HUES48 (cell line): ENCODE results near the gene NPDC1.

ENCODE experiments used
- H3K27ac ChIP-seq: one replicate; pipeline ENCODE4 v1.7.0; 2013; ENCODE audit warnings: low read depth, low read length, inconsistent platforms
- H3K27me3 ChIP-seq: 2 replicates; pipeline ENCODE4 v1.6.1; 2013; ENCODE audit warnings: mild to moderate bottlenecking, low read length; ENCODE audit not compliant: control insufficient read depth, insufficient read depth
- H3K36me3 ChIP-seq: 2 replicates; pipeline ENCODE4 v1.6.1; 2013; ENCODE audit warnings: low read length; ENCODE audit not compliant: control insufficient read depth, insufficient read depth
- H3K4me1 ChIP-seq: 2 replicates; pipeline ENCODE4 v1.6.1; 2013; ENCODE audit warnings: mild to moderate bottlenecking, low read length; ENCODE audit not compliant: control insufficient read depth, insufficient read depth
- H3K4me3 ChIP-seq: 2 replicates; pipeline ENCODE4 v1.5.1; 2013; ENCODE audit warnings: mild to moderate bottlenecking, low read depth, low read length
- H3K9ac ChIP-seq: 2 replicates; pipeline ENCODE4 v1.6.1; 2013; ENCODE audit warnings: mild to moderate bottlenecking, low read depth, low read length, moderate library complexity
- H3K9me3 ChIP-seq: 2 replicates; pipeline ENCODE4 v1.6.1; 2013; ENCODE audit warnings: low read length; ENCODE audit not compliant: control insufficient read depth, insufficient read depth

NPDC1 gene

GRCh38 chr9:136995362-136995761, 50.6 kb downstream of the NPDC1 start:
- no peak overlapping the region for H3K9ac ChIP-seq
- H3K36me3 ChIP-seq = 0 out of 2 replicates have a peak, but pooled peaks cover 7% of the 10 kb centered on the region
- H3K9me3 ChIP-seq = no peaks in the 10 kb centered on the region
- peak overlapping the region; percentile 46 for H3K4me3 ChIP-seq
- H3K27ac ChIP-seq = no peak overlapping the region
- H3K4me1 ChIP-seq = peaks cover 6% of the 10 kb centered on the region; the same call in 1 of the 2 replicates
- peaks cover 45% of the 10 kb centered on the region for H3K27me3 ChIP-seq

GRCh38 chr9:136994888-136995230, 51.1 kb downstream of the NPDC1 start:
- H3K4me3 ChIP-seq = peak overlapping the region; percentile 46
- no peak overlapping the region for H3K27ac ChIP-seq
- H3K4me1 ChIP-seq = peaks cover 6% of the 10 kb centered on the region; the same call in 1 of the 2 replicates
- H3K9ac ChIP-seq = no peak overlapping the region
- H3K9me3 ChIP-seq = no peaks in the 10 kb centered on the region
- peaks cover 45% of the 10 kb centered on the region for H3K27me3 ChIP-seq
- 0 out of 2 replicates have a peak, but pooled peaks cover 7% of the 10 kb centered on the region for H3K36me3 ChIP-seq

- Histone ChIP-seq H3K9me3 (no peaks in the 10 kb centered on the region), H3K4me1 (peaks cover 6% of the 10 kb centered on the region; the same call in 1 of the 2 replicates), H3K4me3 (peak overlapping the region; percentile 40; the same call in 1 of the 2 replicates), H3K27ac (no peak overlapping the region), H3K27me3 (peaks cover 45% of the 10 kb centered on the region), H3K36me3 (0 out of 2 replicates have a peak, but pooled peaks cover 7% of the 10 kb centered on the region), H3K9ac (no peak overlapping the region)
Measured at GRCh38 chr9:136994180-136994887, 51.6 kb downstream of the NPDC1 start.

- Histone ChIP-seq H3K4me1 (peaks cover 6% of the 10 kb centered on the region; the same call in 1 of the 2 replicates), H3K27me3 (peaks cover 45% of the 10 kb centered on the region), H3K9me3 (no peaks in the 10 kb centered on the region), H3K36me3 (0 out of 2 replicates have a peak, but pooled peaks cover 7% of the 10 kb centered on the region), H3K27ac (no peak overlapping the region), H3K9ac (0 out of 2 replicates have a peak overlapping the region, but pooled peaks have one; percentile 48), H3K4me3 (peak overlapping the region; percentile 80)
Measured at GRCh38 chr9:136992819-136993369, 53.1 kb downstream of the NPDC1 start.

- peak within 1 kb of the TSS; percentile 68 for H3K27ac ChIP-seq
- peaks cover 40% of the 10 kb centered on the region for H3K27me3 ChIP-seq
- 0 out of 2 replicates have a peak, but pooled peaks cover 7% of the 10 kb centered on the region for H3K36me3 ChIP-seq
- H3K9ac ChIP-seq = peak within 1 kb of the TSS; percentile 48; the same call in 1 of the 2 replicates
- H3K4me1 ChIP-seq = peaks cover 2% of the 10 kb centered on the region; the same call in 1 of the 2 replicates
- H3K9me3 ChIP-seq = no peaks in the 10 kb centered on the region
- peak within 1 kb of the TSS; percentile 80 for H3K4me3 ChIP-seq
Measured at GRCh38 chr9:136991993-136992818, 53.8 kb downstream of the NPDC1 start, which contains the start of gene PAXX. PAXX (plus strand) TSS chr9:136992422; CDS start chr9:136992444, 22 bp downstream.

- Histone ChIP-seq H3K4me3 (no peak overlapping the region), H3K9me3 (no peaks in the 10 kb centered on the region), H3K4me1 (no peaks in the 10 kb centered on the region), H3K9ac (no peak overlapping the region), H3K27ac (no peak overlapping the region), H3K27me3 (peaks cover 38% of the 10 kb centered on the region), H3K36me3 (0 out of 2 replicates have a peak, but pooled peaks cover 7% of the 10 kb centered on the region)
Measured at GRCh38 chr9:136990242-136990911, 55.6 kb downstream of the NPDC1 start.
